ENCODE data around the gene SHLD1.

SHLD1 gene

DNA sequence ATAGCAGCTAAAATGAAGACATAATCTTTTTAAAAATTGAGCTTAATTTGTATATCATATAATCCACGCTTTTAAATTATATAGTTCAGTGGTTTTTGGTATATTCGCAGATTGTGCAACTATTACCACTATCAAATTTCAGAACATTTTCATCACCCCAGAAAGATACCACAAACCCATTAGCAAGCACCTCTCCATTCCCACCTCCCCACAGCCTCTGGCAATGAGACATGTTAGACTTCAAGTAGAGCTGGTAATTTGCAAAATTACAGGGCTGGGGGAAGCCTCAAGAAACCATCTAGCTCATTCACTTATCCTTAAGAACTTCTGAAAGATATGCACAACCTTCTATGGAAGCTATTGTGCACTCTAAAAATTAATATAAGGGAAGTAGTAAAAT is 163.0 kb downstream of the SHLD1 start:
- no peak overlapping the region for H3K27ac ChIP-seq
- H3K4me3 ChIP-seq (ENCODE audit: low read depth, low read length): no peak overlapping the region
- H3K27me3 ChIP-seq (ENCODE audit: control insufficient read depth, insufficient read depth, low read length): no peaks in the 10 kb centered on the region
- no peak overlapping the region for H2AFZ ChIP-seq
- no peak overlapping the region for H3K9ac ChIP-seq
- H3K4me1 ChIP-seq: peaks cover 6% of the 10 kb centered on the region
- no peaks in the 10 kb centered on the region for H3K79me2 ChIP-seq
- no peaks in the 10 kb centered on the region for H3K36me3 ChIP-seq (ENCODE audit: control insufficient read depth, insufficient read depth, low read length)
- TF ChIP-seq, protein P1, sequence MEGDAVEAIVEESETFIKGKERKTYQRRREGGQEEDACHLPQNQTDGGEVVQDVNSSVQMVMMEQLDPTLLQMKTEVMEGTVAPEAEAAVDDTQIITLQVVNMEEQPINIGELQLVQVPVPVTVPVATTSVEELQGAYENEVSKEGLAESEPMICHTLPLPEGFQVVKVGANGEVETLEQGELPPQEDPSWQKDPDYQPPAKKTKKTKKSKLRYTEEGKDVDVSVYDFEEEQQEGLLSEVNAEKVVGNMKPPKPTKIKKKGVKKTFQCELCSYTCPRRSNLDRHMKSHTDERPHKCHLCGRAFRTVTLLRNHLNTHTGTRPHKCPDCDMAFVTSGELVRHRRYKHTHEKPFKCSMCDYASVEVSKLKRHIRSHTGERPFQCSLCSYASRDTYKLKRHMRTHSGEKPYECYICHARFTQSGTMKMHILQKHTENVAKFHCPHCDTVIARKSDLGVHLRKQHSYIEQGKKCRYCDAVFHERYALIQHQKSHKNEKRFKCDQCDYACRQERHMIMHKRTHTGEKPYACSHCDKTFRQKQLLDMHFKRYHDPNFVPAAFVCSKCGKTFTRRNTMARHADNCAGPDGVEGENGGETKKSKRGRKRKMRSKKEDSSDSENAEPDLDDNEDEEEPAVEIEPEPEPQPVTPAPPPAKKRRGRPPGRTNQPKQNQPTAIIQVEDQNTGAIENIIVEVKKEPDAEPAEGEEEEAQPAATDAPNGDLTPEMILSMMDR (IDR thresholded peaks at IDR 0.05): no peak
- H3K9me3 ChIP-seq (ENCODE audit: control insufficient read depth, low read length): no peaks in the 10 kb centered on the region
- H3K4me2 ChIP-seq (ENCODE audit: low read length): no peak overlapping the region

Measured in parathyroid adenoma (tissue), 2 donors.